ENCODE data around the gene PPP4R1.
"Not testable (repeated sequence)": the region's sequence is repeated elsewhere in the genome, so short reads cannot be mapped to it uniquely, and the experiment has no call there.

Gene PPP4R1, protein sequence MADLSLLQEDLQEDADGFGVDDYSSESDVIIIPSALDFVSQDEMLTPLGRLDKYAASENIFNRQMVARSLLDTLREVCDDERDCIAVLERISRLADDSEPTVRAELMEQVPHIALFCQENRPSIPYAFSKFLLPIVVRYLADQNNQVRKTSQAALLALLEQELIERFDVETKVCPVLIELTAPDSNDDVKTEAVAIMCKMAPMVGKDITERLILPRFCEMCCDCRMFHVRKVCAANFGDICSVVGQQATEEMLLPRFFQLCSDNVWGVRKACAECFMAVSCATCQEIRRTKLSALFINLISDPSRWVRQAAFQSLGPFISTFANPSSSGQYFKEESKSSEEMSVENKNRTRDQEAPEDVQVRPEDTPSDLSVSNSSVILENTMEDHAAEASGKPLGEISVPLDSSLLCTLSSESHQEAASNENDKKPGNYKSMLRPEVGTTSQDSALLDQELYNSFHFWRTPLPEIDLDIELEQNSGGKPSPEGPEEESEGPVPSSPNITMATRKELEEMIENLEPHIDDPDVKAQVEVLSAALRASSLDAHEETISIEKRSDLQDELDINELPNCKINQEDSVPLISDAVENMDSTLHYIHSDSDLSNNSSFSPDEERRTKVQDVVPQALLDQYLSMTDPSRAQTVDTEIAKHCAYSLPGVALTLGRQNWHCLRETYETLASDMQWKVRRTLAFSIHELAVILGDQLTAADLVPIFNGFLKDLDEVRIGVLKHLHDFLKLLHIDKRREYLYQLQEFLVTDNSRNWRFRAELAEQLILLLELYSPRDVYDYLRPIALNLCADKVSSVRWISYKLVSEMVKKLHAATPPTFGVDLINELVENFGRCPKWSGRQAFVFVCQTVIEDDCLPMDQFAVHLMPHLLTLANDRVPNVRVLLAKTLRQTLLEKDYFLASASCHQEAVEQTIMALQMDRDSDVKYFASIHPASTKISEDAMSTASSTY

DNA sequence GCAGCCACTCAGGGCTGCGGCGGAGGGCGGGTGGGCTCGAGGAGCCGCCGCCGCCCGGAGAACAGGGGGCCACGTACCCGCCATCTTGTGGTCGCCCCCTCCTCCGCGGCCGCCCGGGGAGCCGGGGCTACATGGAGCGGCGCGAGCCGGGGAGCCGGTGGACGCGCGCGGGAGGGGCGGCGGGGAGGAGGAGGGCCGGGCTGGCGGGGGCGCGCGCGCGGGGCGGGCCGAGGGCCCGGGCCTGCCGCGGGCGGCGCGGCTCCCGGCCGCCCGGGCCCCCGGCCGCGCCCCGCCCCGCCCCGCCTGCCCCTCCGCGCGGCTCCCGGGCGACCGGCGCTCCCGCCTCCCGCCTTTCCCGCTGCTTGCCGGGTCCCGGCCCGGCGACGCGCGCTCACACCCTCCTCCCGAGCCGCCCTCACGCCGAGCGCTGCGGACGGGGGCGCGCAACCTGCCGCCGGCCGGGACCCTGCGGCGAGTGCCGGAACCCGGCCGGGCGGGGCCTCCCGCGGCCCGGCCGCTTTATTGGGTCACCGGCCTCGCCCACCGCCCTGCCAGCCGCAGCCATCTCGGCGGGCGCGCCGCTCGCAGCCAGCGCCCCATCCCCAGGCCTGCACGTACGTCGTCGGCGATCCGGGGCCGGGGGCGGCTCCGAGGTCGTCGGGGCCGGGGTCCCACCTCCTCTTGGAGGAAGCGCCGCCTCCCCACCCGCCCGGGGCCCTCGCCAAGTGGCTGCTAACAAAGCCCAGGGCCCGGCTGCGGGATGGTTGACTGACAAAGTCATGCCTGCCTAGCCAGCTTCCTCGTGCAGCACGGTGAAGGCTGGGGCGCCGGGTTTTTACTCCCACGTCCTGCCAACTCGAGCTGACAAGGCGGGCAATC, at the start of gene PPP4R1:
Gene PPP4R1, minus strand, starts transcription at position 159 of the 879 bp plus-strand sequence. Its CDS starts 75 bp downstream, at position 84.
- DNase-seq: peak; percentile 29

DNA sequence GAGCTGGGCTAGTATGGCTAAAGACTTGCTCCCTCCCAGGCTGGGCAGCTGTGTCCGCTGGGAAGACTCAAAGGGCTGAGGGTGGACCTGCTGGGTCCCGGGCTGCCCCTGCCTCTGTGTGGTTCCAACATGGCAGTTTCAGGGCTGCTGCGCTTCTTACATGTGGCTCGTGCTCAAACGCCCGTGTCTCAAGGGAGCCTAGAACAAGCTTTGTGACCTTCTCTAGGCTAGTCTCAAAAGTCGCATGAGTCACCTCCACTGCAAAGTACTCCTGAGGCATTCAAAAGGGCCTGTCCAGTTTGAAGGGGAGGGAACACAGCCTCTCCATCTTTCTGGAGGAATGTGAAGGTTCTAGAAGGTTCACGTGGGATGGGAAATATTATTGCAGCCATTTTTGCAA, 49.0 kb upstream of the PPP4R1 start:
- no peak for DNase-seq

DNA sequence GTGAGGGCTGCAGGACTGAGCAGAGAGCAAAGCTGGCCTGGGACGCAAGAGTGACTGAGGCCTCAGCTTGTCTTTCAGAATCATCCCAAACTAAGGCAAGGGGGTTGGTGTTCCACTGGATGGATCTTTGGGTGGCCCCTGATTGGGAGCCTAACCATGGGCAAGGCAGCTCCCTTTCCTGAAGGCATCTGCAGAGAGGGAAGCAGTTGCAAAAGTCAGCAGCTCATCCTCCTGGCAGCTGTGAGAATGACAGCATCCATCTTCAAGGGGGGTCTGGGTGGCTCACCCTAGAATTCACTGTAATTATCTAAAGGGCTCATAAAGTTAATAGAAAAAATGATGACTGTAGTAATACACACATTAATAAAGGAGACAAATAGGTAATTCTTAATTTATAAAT, 47.2 kb upstream of the PPP4R1 start:
- DNase-seq: no peak

DNA sequence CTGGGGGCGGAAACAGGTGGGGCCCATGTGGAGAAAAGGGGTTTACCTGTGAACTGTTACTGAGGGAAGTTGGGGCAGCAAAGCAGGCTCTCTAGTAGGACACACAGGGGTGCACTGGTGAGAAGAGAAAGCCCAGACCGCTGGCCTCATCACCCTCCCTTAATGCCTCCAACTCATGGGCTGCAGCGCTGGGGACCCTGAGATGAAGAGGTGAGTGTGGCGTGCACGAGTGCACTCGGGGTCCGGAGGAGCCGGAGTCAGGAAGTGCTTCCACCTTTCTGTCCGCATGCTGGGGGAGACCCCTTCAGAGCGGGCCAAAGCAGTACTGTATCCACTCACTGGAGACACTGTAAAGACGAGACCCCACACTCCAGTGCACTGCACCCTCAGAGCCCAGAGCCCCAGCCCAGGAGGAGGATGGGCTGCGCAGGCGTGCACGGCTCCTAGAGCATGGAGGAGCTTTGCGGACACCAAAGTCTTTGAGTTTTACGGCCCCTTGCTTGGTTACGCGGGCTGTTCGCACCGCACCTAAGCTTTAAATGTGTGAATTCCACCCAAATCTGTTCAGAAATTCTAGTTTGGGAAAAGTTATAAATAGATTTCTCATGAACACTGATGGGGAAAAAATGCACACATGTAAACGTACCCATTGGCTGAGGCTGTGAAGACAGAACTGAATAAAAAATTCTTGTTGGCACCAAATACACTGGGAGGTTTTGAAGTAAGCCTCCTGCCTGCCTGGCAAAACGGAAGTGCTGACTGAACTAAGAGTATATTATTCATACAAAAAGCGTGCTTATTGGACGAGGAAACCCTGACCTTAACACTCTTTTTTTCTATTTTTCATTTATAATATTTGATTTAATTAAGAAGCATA, 45.4 kb upstream of the PPP4R1 start:
- no peak for DNase-seq

DNA sequence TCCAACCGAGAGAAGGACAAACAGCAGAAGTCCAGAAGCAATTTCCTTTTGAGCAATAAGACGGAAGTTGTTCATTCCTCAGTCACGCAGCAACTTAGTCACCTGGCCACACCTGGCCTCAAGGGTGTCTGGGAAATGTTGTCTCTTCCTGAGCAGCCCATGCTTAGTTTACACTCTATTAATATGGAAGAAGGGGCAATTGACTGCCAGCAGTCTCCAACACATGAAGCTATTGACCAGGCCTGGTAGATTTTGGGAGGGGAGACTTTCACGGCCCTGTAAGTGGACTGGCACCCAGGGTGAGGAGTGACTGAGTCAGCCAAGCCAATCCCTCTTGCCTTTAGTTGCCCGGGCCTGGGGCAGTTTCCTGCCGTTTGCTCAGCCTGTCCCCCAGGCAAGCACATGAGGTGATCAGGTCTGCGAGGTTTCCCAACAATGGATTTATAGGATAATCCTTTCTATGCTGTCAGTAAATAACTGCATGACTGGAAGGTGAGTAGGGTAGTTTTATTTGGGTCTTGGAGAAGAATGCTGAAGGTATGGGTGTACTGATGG, 43.8 kb upstream of the PPP4R1 start:
- no peak for DNase-seq

DNA sequence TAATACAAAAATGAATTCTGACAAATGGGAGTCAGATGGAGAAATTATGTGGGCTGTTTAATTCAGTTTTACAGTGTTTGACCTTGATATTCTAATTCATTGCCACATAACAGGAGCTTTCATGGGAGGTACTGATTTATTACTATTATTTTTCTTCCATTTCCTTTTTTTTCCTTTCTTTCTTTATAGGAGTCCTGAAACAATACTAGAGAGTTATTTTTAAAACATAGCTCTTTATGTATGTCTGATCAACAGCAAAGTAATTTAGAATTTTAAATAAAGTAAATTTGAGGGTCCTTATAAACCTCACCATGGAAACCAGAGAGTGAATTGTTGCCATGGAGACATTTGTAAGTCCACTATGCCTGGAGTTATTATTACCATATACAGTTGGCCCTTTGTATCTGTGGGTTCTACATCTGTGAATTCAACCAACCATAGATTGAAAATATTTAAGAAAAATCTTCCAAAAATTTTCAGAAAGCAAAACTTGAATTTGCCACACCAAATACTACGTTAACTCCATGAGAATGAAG, 40.9 kb upstream of the PPP4R1 start:
- no peak for DNase-seq

DNA sequence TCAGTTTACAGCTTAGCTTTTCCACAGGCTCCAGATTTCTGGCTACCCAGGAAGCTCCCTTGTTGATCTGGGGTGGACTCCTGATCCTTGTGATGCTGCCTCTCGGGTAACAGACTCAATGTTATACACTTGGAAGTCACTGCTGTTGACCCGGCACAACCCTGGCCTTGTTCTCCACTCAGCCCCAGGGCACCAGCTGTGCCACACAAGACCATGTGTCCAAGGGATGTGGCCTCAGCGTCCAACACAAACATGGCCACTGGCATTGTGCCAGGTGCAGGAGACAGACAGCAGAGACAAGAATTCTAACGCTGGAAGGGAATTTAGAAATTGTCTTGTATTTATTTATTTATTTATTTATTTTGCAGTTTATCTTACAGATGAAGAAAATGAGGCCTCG, 39.0 kb upstream of the PPP4R1 start:
- no peak for DNase-seq

DNA sequence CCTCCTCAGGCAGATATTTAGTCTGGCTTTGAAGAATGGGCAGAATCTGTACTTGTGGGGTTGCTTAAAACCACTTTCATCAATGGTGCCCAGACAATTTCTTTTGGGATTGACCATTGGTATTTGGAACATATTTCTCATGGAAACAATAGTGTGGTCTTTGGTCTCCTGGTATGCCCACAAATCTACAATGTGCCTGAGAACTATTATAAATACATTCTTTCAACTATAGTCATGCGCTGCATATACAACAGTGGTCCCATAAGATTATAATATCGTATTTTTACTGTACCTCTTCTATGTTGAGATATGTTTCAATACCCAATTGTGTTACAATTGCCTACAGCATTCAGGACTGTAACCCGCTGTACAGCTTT, 34.8 kb upstream of the PPP4R1 start:
- no peak for DNase-seq

DNA sequence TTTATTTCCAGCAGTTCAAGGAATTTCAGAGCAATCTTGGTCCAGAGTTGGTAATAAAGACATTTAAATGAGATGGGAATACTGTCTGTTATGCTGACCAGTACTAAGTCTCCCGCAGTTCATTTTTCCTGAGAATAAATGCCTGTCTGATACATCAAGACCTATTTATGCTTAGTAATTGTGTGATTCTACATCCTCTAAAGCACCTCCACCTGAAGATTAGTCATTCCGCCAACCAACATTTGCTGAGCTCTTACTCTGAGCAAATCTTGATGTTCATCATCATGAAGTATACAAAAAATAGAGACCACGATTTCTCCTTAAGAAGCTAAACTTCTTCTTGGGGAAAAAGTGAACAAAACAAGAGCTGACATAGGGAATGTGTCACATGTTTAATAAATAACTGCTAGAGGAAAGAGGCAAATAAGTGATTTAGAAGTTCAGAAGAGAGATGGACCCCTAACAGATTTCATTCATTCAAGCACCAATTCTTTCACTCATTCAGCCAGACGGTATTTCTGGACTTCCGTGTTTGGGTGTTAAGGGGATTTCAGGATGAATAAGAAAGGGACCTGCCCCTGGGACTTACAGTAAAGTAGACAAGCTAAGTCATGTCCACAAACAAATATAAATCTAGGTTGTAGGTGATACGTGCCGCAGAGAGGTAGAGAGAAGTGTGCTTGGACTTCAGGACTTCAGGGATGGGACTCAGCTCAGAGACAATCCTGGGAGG, 34.2 kb upstream of the PPP4R1 start:
- DNase-seq: no peak

DNA sequence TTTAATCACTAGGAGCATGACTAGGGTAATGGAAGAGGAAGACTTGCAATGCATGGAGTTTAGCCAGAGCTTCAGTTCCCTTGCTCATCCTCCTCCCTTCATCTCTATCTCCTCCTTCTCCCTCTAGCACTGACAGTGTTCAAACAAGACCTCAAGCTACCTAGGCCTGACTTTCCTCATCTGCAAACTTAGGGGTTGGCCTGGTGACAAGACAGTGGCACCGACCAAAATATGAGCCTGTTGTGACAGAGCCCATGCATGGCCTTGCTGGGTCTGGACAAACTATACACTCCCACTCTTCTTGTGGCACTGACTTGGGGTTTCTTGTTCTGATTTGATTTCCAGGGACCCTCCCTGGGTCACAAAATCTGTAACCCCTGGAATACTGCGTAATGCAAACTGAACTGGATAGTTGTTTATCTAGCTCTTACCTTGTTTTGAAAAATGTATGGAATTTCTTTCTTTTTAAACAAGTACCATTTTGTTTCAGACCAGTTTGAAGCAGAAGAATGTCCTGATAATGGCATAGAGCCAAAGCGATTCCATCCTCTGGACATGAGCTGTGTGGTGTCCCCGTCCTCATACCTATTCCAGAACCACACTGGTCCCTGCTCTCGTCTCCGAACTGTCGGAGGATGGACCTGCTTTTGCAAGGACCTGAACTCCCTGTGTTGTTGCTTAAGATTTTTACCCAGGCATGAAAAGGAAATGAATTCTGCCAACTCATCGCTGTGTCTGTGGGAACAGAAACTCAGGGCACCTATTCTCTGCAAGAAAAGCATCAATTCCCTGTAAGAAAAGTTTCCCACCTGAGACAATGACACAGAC, 33.4 kb upstream of the PPP4R1 start:
- DNase-seq: no peak

DNA sequence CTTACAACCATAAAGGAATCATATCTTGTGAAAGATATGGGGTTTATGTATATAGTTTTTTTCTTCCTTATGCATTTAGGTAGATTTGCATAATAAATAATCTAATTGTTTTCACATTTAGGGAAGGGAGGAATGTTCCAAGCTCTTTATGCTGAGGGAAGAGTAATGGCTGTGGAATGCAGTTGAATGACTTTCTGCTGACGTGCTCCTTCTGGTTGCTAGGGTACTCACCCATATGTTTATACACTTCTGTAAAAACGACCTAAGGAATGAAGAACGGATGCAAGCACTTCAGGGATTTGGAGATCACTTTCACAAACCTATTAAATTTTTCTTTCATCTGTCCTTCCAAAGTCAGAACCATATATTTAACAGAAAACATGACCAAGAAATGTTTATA, 29.2 kb upstream of the PPP4R1 start:
- DNase-seq: no peak

DNA sequence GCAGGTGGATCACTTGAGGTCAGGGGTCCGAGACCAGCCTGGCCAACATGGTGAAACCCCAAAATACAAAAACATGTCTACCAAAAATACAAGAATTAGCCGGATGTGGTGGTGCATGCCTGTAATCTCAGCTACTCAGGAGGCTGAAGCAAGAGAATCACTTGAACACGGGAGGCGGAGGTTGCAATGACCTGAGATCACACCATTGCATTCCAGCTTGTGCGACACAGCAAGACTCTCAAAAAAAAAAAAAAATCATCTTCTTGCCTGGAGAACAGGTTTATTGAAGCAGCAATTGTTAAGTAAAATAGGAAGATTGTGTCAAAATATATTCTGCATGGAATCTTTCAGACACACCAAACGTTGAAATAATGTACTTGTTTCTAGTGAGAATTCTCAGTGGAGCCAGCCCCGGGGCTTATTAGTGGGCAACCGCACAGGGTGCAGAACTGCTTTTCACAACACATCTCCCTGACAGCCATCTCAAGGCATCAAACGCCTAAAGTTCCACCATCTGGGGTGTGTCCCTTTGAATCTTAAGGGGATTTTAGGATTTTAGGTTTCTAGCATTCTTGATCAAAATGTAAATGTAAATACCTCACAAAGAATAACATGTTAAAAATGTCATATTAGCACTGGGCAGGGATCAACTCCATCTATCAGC, 28.6 kb upstream of the PPP4R1 start:
- no peak for DNase-seq

DNA sequence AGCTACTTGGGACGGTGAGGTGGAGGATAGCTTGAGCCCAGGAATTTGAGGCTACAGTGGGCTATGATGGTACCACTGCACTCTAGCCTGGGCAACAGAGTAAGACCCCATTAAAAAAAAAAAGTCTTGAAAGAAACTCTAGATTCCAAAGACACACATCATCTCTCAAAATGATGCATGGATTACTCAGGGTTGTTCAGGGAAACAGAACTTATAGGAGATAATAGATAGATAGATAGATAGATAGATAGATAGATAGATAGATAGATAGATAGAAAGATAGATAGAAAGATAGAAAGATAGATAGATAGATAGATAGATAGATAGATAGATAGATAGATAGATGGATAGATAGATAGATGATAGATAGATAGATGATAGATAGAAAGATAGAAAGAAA, 26.7 kb upstream of the PPP4R1 start:
- DNase-seq: not testable (repeated sequence)

DNA sequence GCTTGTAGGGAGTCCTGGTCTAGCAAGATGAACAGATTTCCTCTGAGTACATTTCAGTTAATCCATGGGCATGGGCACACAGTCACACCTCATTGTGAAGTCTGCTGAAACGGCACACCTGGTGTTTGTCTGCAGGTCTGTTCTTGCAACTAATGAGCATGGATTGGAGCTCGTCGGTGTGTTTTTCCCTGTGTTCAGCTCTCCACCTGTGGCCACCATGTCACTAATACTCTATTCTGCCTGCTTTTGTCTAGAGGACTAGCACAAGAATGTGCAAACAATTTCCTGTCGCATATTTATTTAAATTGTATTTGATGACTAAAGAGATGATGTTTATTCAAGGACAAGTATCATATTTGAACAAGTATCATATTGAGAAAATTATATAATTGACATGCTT, 24.5 kb upstream of the PPP4R1 start:
- DNase-seq: no peak

DNA sequence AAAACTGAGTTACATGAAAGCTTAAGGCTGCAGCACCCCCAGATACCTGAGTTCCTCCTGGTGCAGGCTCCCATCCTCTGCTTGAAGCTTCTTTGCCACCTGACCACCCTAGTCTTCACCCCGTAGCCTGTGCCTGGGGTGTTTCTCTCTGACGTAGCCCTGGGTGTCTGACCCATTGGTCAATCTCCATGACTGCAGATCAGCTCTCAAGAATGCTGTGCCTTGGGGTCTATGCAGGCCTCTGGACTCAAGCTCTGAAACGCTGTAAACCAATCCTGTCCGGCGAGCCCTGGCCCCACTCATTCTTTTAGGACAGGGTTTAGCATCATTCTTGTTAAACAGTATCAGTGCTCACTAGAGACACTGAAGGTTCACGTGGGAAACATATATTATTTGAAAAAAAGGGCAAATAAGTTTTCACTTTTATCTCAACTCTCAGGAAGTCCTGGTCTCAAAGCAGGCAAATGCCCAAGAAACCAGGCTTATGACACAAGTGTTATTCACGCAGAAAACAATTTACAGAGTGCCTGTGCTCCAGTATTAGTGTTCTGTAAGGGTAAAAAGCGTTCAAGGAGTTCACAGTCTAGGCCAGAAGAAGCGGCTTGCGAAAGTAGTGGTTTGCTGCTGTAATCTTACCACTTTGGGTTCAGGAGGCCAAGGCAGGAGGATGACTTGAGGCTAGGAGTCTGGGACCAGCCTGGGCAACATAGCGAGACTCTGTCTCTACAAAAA, 22.8 kb upstream of the PPP4R1 start:
- no peak for DNase-seq

DNA sequence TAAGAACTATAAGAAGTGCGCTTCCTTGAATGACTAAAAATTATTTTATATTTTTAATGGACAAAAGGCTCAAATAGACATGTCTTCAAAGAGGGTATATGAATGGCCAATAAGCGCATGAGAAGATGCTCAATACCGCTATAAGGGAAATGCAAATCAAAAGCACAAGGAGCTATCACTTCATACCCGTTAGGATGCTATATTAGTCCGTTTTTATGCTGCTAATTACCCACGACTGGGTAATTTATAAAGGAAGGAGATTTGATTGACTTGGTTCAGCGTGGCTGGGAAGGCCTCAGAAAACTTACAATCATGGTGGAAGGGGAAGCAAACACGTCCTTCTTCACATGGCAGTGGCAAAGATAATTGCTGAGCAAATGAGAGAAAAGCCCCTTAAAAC, 20.5 kb upstream of the PPP4R1 start:
- no peak for DNase-seq

DNA sequence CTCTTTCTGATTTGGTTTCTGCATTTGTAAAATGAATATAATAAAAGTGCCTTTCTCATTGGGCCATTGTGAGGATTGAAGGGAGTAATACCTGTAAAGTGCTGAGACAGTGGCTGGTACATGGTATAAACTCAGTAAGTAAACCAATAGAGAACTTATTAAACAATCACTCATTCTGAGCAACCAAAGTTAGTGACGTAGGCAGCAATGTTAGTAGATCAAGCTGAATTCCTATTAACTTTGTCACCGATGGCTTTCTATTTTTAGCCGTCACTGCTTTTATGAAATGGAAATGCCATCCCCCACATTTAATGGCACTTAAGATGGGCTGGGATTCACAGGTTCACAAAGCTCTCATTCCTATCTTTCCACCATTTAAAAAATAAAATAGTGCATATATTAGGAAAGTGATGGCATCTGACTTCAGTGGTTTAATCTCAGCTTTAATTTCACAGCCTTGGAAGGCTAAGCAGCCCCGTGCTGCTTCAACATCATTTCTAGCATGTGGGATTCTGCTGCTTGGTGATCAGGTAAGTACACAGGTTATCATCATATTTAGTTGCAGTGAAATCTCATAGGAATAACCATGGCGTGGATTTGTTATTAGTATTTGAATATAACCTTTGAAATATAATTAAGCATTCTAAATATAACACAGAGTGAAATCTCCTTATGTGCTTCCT, 17.6 kb upstream of the PPP4R1 start:
- DNase-seq: no peak

DNA sequence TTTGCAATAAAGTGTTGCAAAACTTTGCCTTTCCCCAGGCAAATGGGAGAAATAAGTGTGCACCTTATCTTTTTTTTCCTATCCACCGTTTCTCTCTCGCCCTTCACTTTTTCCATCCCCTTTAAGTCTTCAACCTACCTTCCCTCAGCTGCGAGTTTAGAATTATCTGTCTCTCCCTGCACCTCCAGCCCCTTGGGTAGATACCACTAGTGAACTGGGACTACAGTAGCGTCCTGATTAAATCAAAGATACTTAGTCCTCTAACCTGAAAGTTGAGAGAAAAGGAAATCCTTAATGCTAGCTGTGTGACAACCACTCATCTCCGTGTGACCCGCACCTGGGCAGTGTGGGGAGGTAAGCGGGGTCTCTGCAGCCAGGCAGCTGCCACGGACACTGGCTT, 16.1 kb upstream of the PPP4R1 start:
- DNase-seq: no peak
